ENCODE data around the gene RFC1.

RFC1 gene

GRCh38 chr4:39335566-39335965 lies 30.6 kb downstream of the RFC1 start:
- Mint-ChIP-seq H3K27me3 (no peaks in the 10 kb centered on the region), H3K9me3 (no peaks in the 10 kb centered on the region), H3K4me1 (peaks cover 42% of the 10 kb centered on the region), H3K4me3 (no peak overlapping the region), H3K27ac (no peak overlapping the region)
- DNase-seq (no peak), ATAC-seq (no peak)

GRCh38 chr4:39331191-39331590 lies 35.0 kb downstream of the RFC1 start:
- Mint-ChIP-seq H3K27ac (no peak overlapping the region), H3K4me3 (no peak overlapping the region), H3K27me3 (no peaks in the 10 kb centered on the region), H3K9me3 (no peaks in the 10 kb centered on the region), H3K4me1 (peaks cover 28% of the 10 kb centered on the region)
- no peak for DNase-seq
- ATAC-seq = no peak

- ATAC-seq = no peak
- Mint-ChIP-seq H3K27ac (peak overlapping the region in 1 of 2 donors; percentile 65), H3K27me3 (no peaks in the 10 kb centered on the region), H3K9me3 (no peaks in the 10 kb centered on the region), H3K4me1 (peaks cover 20% of the 10 kb centered on the region), H3K4me3 (no peak overlapping the region)
- no peak for DNase-seq
Measured at GRCh38 chr4:39330353-39330752, 35.8 kb downstream of the RFC1 start.

- ATAC-seq (no peak), DNase-seq (no peak)
- no peaks in the 10 kb centered on the region for H3K9me3 Mint-ChIP-seq
- no peak overlapping the region for H3K4me3 Mint-ChIP-seq
- H3K27me3 Mint-ChIP-seq = no peaks in the 10 kb centered on the region
- H3K27ac Mint-ChIP-seq = peak overlapping the region in 1 of 2 donors; percentile 72
- H3K4me1 Mint-ChIP-seq = peaks cover 10% of the 10 kb centered on the region
Measured at GRCh38 chr4:39326468-39326977, 39.6 kb downstream of the RFC1 start.

GRCh38 chr4:39324897-39325613 lies 41.1 kb downstream of the RFC1 start:
- no peaks in the 10 kb centered on the region for H3K9me3 Mint-ChIP-seq
- no peak for ATAC-seq
- DNase-seq = no peak
- H3K4me3 Mint-ChIP-seq = no peak overlapping the region
- H3K4me1 Mint-ChIP-seq = peaks cover 10% of the 10 kb centered on the region
- no peaks in the 10 kb centered on the region for H3K27me3 Mint-ChIP-seq
- H3K27ac Mint-ChIP-seq = no peak overlapping the region

- peaks cover 10% of the 10 kb centered on the region for H3K4me1 Mint-ChIP-seq
- H3K4me3 Mint-ChIP-seq = no peak overlapping the region
- no peaks in the 10 kb centered on the region for H3K9me3 Mint-ChIP-seq
- no peaks in the 10 kb centered on the region for H3K27me3 Mint-ChIP-seq
- no peak overlapping the region for H3K27ac Mint-ChIP-seq
- ATAC-seq (no peak), DNase-seq (no peak)
Measured at GRCh38 chr4:39324446-39324845, 41.7 kb downstream of the RFC1 start.

GRCh38 chr4:39323821-39324220 lies 42.3 kb downstream of the RFC1 start:
- H3K27me3 Mint-ChIP-seq = no peaks in the 10 kb centered on the region
- H3K4me1 Mint-ChIP-seq = peaks cover 10% of the 10 kb centered on the region
- no peak for DNase-seq
- H3K27ac Mint-ChIP-seq = peak overlapping the region in 1 of 2 donors; percentile 19
- no peaks in the 10 kb centered on the region for H3K9me3 Mint-ChIP-seq
- no peak for ATAC-seq
- no peak overlapping the region for H3K4me3 Mint-ChIP-seq

- Mint-ChIP-seq H3K27me3 (no peaks in the 10 kb centered on the region), H3K27ac (peak overlapping the region in 1 of 2 donors; percentile 92), H3K4me3 (no peak overlapping the region), H3K4me1 (peaks cover 4% of the 10 kb centered on the region), H3K9me3 (no peaks in the 10 kb centered on the region)
- DNase-seq (no peak), ATAC-seq (no peak)
Measured at GRCh38 chr4:39320381-39321115, 45.6 kb downstream of the RFC1 start.

- Mint-ChIP-seq H3K4me1 (peaks cover 4% of the 10 kb centered on the region), H3K4me3 (no peak overlapping the region), H3K27me3 (no peaks in the 10 kb centered on the region), H3K27ac (peak overlapping the region in 1 of 2 donors; percentile 70), H3K9me3 (no peaks in the 10 kb centered on the region)
- DNase-seq (no peak), ATAC-seq (no peak)
Measured at GRCh38 chr4:39319676-39320075, 46.5 kb downstream of the RFC1 start.

GRCh38 chr4:39312816-39313215 lies 53.3 kb downstream of the RFC1 start:
- Mint-ChIP-seq H3K4me3 (no peak overlapping the region), H3K4me1 (no peaks in the 10 kb centered on the region), H3K27me3 (no peaks in the 10 kb centered on the region), H3K27ac (no peak overlapping the region), H3K9me3 (no peaks in the 10 kb centered on the region)
- no peak for ATAC-seq
- DNase-seq = no peak

GRCh38 chr4:39308611-39309010 lies 57.6 kb downstream of the RFC1 start:
- peak overlapping the region in 1 of 2 donors; percentile 3 for H3K27ac Mint-ChIP-seq
- H3K27me3 Mint-ChIP-seq = no peaks in the 10 kb centered on the region
- H3K9me3 Mint-ChIP-seq = no peaks in the 10 kb centered on the region
- H3K4me3 Mint-ChIP-seq = no peak overlapping the region
- DNase-seq (no peak), ATAC-seq (no peak)
- no peaks in the 10 kb centered on the region for H3K4me1 Mint-ChIP-seq

GRCh38 chr4:39305912-39306677 lies 60.1 kb downstream of the RFC1 start:
- H3K4me3 Mint-ChIP-seq = no peak overlapping the region
- ATAC-seq (no peak), DNase-seq (no peak)
- no peaks in the 10 kb centered on the region for H3K9me3 Mint-ChIP-seq
- H3K27ac Mint-ChIP-seq = peak overlapping the region in 1 of 2 donors; percentile 86
- no peaks in the 10 kb centered on the region for H3K27me3 Mint-ChIP-seq
- no peaks in the 10 kb centered on the region for H3K4me1 Mint-ChIP-seq

GRCh38 chr4:39304651-39305050 lies 61.5 kb downstream of the RFC1 start:
- Mint-ChIP-seq H3K27ac (peak overlapping the region in 1 of 2 donors; percentile 13), H3K4me1 (no peaks in the 10 kb centered on the region), H3K4me3 (no peak overlapping the region), H3K9me3 (no peaks in the 10 kb centered on the region), H3K27me3 (no peaks in the 10 kb centered on the region)
- ATAC-seq (no peak), DNase-seq (no peak)

GRCh38 chr4:39303871-39304270 lies 62.3 kb downstream of the RFC1 start:
- no peaks in the 10 kb centered on the region for H3K9me3 Mint-ChIP-seq
- no peak overlapping the region for H3K4me3 Mint-ChIP-seq
- DNase-seq = no peak
- no peaks in the 10 kb centered on the region for H3K4me1 Mint-ChIP-seq
- ATAC-seq = no peak
- H3K27ac Mint-ChIP-seq = no peak overlapping the region
- H3K27me3 Mint-ChIP-seq = no peaks in the 10 kb centered on the region

- Mint-ChIP-seq H3K27me3 (no peaks in the 10 kb centered on the region), H3K27ac (no peak overlapping the region), H3K9me3 (no peaks in the 10 kb centered on the region), H3K4me1 (no peaks in the 10 kb centered on the region), H3K4me3 (no peak overlapping the region)
- DNase-seq = no peak
- ATAC-seq = no peak
Measured at GRCh38 chr4:39302901-39303300, 63.3 kb downstream of the RFC1 start.

GRCh38 chr4:39295784-39296183 lies 70.4 kb downstream of the RFC1 start:
- H3K4me1 Mint-ChIP-seq = no peaks in the 10 kb centered on the region
- no peak for DNase-seq
- no peak overlapping the region for H3K27ac Mint-ChIP-seq
- no peak overlapping the region for H3K4me3 Mint-ChIP-seq
- no peak for ATAC-seq
- H3K27me3 Mint-ChIP-seq = no peaks in the 10 kb centered on the region
- H3K9me3 Mint-ChIP-seq = no peaks in the 10 kb centered on the region

Measured in stimulated activated naive CD8-positive, alpha-beta T cell treated with anti-CD3 and anti-CD28 coated beads, Interleukin-15, amount 100 ng/mL, for 72 hours (primary cell).